Panc1 (cell line): ENCODE results near the gene ZNF462. TPM values are rescaled to one million over a fixed set of nuclear protein-coding genes. Genes with fewer than 3 reads are reported as not detected.

Experiments
- ATAC-seq: fragments of 200-7000 bp; cut with Tn5 transposase; 2 replicates; pipeline ENCODE4 v1.9.1; 2020; ENCODE audit warnings: mild to moderate bottlenecking, moderate library complexity
- BruUV-seq: library from RNA; stranded (reverse); fragments of 400-500 nt; replicated peaks from 2 replicates; lab custom pipeline; 2021; lab: Mats Ljungman, UMichigan
- CTCF ChIA-PET: fragments of 300-600 bp; sonication (Branson Sonifier 250); formaldehyde crosslinking; loops from one replicate; lab custom pipeline; 2022; ENCODE audit warnings: antibody characterized with exemption; lab: Charles Lee
- POLR2A ChIA-PET: fragments of 300-600 bp; sonication (Branson Sonifier 250); formaldehyde crosslinking; loops from one replicate; lab custom pipeline; 2022; ENCODE audit warnings: antibody characterized with exemption; lab: Charles Lee
- DNase-seq: peaks from one replicate; pipeline ENCODE4 v3.0.0-alpha.2; 2010; ENCODE audit warnings: low read depth, low spot score
- H3K27ac ChIP-seq: 2 replicates; pipeline ENCODE4 v1.5.1; 2011; ENCODE audit warnings: mild to moderate bottlenecking, low read length, inconsistent platforms
- H3K27me3 ChIP-seq: fragments of 200-500 bp; sonication (Bioruptor generic); 2 replicates; pipeline ENCODE4 v1.6.0; 2014; ENCODE audit warnings: low read length, inconsistent platforms; ENCODE audit not compliant: control insufficient read depth, insufficient read depth
- H3K36me3 ChIP-seq: fragments of 200-500 bp; sonication (Bioruptor generic); 2 replicates; pipeline ENCODE4 v1.5.1; 2014; ENCODE audit warnings: inconsistent platforms, mild to moderate bottlenecking, low read length, moderate library complexity; ENCODE audit not compliant: control insufficient read depth, insufficient read depth
- H3K4me1 ChIP-seq: 2 replicates; pipeline ENCODE4 v1.5.1; 2011; ENCODE audit warnings: inconsistent platforms, mild to moderate bottlenecking, low read length, moderate library complexity; ENCODE audit not compliant: control insufficient read depth, insufficient read depth
- H3K4me3 ChIP-seq, 2 experiments: 2 replicates each; pipeline ENCODE4 v1.5.1; 2011 to 2012; ENCODE audit warnings: low read depth in 2 of 2, low read length in 2 of 2, mild to moderate bottlenecking in 2 of 2, inconsistent platforms in 1 of 2, moderate library complexity in 1 of 2
- H3K9me3 ChIP-seq: fragments of 200-500 bp; sonication (Bioruptor generic); 2 replicates; pipeline ENCODE4 v1.5.1; 2014; ENCODE audit warnings: low read depth, mild to moderate bottlenecking, inconsistent platforms, low read length, moderate library complexity; ENCODE audit not compliant: control insufficient read depth, insufficient read depth
- POLR2AphosphoS5 ChIP-seq: IDR thresholded peaks from 2 replicates; pipeline ENCODE4 v1.6.1; 2012; ENCODE audit warnings: mild to moderate bottlenecking, low read depth, low read length, moderate library complexity
- SIN3A ChIP-seq: IDR thresholded peaks from 2 replicates; pipeline ENCODE4 v1.6.1; 2012; ENCODE audit warnings: low read depth, mild to moderate bottlenecking, low read length, moderate library complexity, borderline replicate concordance; ENCODE audit not compliant: insufficient read depth
- TCF7L2 ChIP-seq: IDR thresholded peaks from 2 replicates; pipeline ENCODE4 v1.6.1; 2011; ENCODE audit warnings: mild to moderate bottlenecking, low read depth, low read length, inconsistent platforms
- in situ Hi-C: cut with HindIII; loops from 2 replicates; pipeline ENCODE4 v1.10.0; 2016; ENCODE audit warnings: low sequenced_read_pairs, low pct_unique_long_range_greater_than_20kb
- intact Hi-C: fragments of 100-400 bp; cut with micrococcal nuclease; formaldehyde crosslinking; loops from one replicate; pipeline ENCODE4 v1.10.0; 2022; ENCODE audit not compliant: unreplicated experiment
- total RNA-seq: library from RNA; stranded (reverse); gene quantifications from one replicate; pipeline ENCODE4 v1.2.1, GENCODE V29; 2021; ENCODE audit not compliant: unreplicated experiment
- TF ChIP-seq, protein P1 (sequence below): fragments of 450-650 bp; IDR thresholded peaks from 2 replicates; pipeline ENCODE4 v1.5.1; 2017; ENCODE audit warnings: mild to moderate bottlenecking
- TF ChIP-seq, protein P2 (sequence below), 2 experiments: IDR thresholded peaks; 2 replicates each; pipeline ENCODE4 v1.6.1; 2011 to 2012; ENCODE audit warnings: low read depth in 2 of 2, control low read depth in 1 of 2, low read length in 1 of 2, mild to moderate bottlenecking in 1 of 2, moderate library complexity in 1 of 2; ENCODE audit not compliant: insufficient read depth in 1 of 2

The ZNF462 gene
- total RNA-seq, 1 experiment from 2014 or later = 34.8 TPM

DNA sequence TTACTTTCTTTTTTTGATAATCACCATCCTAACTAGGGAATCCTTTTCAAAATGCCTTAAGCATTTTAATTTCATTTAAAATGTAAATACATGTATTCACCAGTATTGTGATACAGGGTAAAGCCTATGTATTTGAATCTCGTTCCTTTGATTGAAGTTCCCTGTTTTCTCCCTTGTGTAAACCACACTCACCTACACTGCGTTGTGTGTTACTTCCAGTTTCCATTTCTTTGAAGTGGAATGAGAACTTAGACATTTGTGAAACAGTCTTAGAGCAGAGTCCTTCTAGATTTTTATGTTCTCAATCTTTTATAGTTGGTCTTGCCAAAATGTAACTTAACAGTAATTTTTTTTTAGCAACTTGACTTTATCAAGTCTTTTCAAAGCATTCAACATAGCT is 101.4 kb downstream of the ZNF462 start:
- POLR2A ChIA-PET = no interaction called here
- no peak for ATAC-seq
- Histone ChIP-seq H3K27me3 (no peaks in the 10 kb centered on the region), H3K27ac (no peak overlapping the region), H3K4me1 (no peaks in the 10 kb centered on the region), H3K9me3 (no peaks in the 10 kb centered on the region), H3K4me3 (no peak overlapping the region), H3K36me3 (no peaks in the 10 kb centered on the region)
- TF ChIP-seq, protein P1, sequence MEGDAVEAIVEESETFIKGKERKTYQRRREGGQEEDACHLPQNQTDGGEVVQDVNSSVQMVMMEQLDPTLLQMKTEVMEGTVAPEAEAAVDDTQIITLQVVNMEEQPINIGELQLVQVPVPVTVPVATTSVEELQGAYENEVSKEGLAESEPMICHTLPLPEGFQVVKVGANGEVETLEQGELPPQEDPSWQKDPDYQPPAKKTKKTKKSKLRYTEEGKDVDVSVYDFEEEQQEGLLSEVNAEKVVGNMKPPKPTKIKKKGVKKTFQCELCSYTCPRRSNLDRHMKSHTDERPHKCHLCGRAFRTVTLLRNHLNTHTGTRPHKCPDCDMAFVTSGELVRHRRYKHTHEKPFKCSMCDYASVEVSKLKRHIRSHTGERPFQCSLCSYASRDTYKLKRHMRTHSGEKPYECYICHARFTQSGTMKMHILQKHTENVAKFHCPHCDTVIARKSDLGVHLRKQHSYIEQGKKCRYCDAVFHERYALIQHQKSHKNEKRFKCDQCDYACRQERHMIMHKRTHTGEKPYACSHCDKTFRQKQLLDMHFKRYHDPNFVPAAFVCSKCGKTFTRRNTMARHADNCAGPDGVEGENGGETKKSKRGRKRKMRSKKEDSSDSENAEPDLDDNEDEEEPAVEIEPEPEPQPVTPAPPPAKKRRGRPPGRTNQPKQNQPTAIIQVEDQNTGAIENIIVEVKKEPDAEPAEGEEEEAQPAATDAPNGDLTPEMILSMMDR = no peak
- TF ChIP-seq SIN3A (no peak), POLR2AphosphoS5 (no peak), TCF7L2 (no peak)
- TF ChIP-seq, protein P2, sequence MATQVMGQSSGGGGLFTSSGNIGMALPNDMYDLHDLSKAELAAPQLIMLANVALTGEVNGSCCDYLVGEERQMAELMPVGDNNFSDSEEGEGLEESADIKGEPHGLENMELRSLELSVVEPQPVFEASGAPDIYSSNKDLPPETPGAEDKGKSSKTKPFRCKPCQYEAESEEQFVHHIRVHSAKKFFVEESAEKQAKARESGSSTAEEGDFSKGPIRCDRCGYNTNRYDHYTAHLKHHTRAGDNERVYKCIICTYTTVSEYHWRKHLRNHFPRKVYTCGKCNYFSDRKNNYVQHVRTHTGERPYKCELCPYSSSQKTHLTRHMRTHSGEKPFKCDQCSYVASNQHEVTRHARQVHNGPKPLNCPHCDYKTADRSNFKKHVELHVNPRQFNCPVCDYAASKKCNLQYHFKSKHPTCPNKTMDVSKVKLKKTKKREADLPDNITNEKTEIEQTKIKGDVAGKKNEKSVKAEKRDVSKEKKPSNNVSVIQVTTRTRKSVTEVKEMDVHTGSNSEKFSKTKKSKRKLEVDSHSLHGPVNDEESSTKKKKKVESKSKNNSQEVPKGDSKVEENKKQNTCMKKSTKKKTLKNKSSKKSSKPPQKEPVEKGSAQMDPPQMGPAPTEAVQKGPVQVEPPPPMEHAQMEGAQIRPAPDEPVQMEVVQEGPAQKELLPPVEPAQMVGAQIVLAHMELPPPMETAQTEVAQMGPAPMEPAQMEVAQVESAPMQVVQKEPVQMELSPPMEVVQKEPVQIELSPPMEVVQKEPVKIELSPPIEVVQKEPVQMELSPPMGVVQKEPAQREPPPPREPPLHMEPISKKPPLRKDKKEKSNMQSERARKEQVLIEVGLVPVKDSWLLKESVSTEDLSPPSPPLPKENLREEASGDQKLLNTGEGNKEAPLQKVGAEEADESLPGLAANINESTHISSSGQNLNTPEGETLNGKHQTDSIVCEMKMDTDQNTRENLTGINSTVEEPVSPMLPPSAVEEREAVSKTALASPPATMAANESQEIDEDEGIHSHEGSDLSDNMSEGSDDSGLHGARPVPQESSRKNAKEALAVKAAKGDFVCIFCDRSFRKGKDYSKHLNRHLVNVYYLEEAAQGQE (IDR thresholded peaks at IDR 0.05; ENCODE audit: insufficient read depth in 1 of 2, low read depth in 2 of 2, low read length in 1 of 2) = no peak
- intact Hi-C loops = no loop called here
- in situ Hi-C loops = no loop called here
- BruUV-seq = no TSS peak
- no peak for DNase-seq
- CTCF ChIA-PET = no interaction called here

DNA sequence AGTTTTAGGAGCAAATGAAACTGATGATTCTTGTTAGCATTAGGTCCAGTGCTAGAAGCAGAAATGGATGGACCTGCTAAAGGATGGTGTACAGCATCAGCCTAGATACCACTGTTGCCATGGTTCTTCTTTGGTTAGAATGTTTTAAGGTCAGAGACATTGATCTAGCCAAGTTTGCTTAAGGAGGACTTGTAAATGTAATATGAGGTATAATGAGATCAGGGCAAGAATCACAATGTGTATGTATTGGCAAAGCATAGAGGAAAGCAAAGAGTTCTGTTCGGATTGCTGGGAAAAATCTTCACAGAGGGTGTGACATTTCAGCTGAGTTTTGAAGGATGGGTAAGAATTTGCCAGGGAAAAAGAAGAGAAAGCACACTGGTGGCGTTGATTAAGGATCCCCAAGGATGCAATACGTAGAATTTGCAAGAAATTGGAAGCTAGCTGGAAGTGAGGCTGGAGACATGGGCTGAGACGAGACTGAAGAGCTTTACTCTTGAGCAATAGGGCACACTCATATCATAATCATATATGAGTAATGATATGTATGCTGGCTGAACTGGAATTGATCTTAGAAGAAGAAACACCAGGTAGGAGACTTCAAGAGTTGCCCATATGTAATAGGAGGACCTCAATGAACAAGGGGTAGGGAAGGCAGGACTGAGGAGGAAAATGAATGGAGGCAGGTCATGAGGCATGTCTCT is 102.0 kb downstream of the ZNF462 start:
- POLR2A ChIA-PET = no interaction called here
- ATAC-seq = no peak
- H3K4me3 ChIP-seq = no peak overlapping the region
- H3K4me1 ChIP-seq = no peaks in the 10 kb centered on the region
- intact Hi-C loops = no loop called here
- no peak for DNase-seq
- no peaks in the 10 kb centered on the region for H3K36me3 ChIP-seq
- TF ChIP-seq, protein P1 = no peak
- TF ChIP-seq TCF7L2 (no peak), POLR2AphosphoS5 (no peak), SIN3A (no peak)
- TF ChIP-seq, protein P2 (IDR thresholded peaks at IDR 0.05; ENCODE audit: insufficient read depth in 1 of 2, low read depth in 2 of 2, low read length in 1 of 2) = no peak
- in situ Hi-C loops = no loop called here
- no TSS peak for BruUV-seq
- H3K27ac ChIP-seq = no peak overlapping the region
- CTCF ChIA-PET = no interaction called here
- H3K9me3 ChIP-seq = no peaks in the 10 kb centered on the region
- H3K27me3 ChIP-seq = no peaks in the 10 kb centered on the region
